GM18498 (cell line): ENCODE results near the gene UACA.
"Not testable (repeated sequence)": the region's sequence is repeated elsewhere in the genome, so short reads cannot be mapped to it uniquely, and the experiment has no call there.

Experiments used
- ATAC-seq: cut with Tn5 transposase; IDR thresholded peaks from one replicate; pipeline ENCODE4 v1.9.1; 2021; ENCODE audit warnings: mild to moderate bottlenecking, moderate library complexity; ENCODE audit not compliant: unreplicated experiment

Gene UACA

DNA sequence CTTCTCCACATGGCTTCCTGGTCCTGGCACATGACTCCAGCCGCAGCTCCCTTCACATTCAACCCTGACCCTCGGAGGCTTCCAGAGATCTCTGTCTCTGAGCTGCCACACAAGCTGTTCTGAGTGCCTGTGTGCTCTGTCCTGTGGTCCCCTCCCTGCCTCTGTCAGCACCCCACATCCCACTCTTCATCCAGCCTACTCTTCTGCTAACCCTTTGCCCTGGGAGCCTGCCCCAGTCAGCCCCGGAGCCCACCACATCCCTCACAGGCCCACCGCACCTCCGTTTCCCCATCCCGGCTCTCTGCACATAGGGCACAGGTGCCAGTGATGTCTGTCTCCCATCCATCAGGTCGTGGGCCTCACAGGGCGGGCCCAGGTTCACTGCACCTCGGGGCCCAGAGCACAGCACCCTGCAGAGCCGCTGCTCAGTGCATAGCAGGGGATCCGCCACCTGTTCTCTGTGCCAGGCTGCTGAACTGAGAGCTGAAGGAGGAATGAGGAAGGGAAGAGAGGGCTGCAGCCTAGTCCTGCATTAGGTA, 133.6 kb downstream of the UACA start:
- ATAC-seq: no peak

DNA sequence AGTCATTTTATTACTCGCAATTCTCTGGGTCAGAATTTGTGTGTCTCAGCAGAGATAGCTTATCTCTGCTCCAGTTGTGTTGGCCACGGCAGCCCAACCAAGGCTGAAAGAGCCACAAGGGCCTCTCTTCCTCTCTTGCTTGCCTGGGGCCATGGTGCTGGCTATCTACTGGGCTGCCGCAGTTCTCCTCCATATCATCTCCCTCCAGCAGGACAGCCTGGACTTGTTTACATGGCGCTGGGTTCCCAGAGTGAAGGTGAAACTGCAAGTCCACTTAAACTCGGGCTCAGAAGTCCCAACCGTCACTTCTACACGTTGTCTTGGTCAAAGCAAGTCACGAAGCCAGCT, 134.8 kb downstream of the UACA start:
- no peak for ATAC-seq

DNA sequence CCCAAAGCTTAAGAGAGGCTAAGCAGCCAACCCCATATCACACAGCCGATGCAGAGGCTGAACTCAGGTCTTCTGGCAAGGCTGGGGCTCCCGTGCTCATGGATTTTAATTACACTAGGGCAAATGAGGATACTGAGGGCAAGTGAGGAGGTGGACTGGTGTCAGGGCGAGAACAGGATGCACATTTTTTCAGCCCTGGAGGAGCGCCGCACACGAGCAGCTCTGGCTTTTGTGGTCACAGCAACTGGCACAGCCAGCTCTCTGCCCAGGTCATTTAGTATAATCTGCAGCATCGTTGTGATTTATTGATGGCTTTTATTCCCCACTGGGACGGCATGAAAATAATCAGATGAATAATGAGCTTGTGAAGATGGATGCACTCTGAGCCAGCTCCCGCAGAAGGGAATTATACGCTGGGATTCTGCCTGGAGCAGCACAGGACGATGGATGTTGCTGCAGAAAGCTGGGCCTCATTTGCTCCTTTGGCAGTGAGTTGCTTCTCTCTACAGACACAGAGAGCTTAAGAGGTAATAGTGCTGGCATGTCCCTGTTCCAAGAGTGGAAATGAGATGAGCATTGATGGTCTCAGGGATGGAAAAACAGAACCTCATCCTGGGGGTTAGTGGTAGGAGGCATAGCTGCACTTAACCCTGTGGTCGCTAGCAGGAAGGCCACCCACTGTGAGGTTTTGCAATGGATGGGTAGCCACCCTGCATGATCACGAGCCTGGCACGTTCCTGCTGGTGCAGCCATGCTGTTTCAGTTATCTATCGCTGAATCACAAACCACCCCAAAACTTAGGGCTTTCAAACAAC, 135.4 kb downstream of the UACA start:
- ATAC-seq: no peak

DNA sequence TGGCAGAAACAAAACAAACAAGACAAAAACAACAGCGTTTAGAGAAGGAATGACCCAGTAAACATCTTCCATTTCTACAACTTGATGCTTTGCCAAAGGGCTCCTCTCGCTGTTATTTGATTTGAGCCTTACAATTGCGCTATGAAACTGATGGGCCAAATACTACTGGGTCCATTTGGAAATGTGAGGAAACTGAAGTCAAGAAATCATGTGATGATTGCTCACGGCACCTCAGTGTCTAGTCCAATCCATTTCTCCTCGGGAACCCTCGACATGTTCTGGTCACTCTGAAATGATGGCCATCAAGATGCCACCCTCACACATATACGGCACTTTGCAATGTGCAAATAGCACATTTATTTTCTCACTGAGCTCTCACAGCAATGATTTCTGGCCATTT, 136.0 kb downstream of the UACA start:
- ATAC-seq: no peak

DNA sequence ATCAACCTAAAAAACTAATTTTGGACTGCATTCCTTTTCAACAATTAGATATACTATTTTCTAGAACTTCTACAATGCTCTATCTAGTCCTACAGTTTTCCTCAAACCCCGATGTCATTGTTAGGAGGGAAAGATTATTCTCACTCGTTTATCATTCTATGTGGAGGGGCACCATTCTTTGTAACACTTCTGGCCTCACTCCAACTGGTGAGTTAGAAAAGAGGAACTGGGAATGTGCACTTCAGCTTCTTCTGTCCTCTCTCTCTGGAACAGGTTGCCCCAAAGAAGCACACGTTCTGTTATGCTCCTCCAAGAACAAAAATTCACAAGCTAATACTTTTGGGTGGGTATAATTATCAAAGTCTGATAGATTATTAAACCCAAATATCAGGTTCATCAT, 137.9 kb downstream of the UACA start:
- no peak for ATAC-seq

DNA sequence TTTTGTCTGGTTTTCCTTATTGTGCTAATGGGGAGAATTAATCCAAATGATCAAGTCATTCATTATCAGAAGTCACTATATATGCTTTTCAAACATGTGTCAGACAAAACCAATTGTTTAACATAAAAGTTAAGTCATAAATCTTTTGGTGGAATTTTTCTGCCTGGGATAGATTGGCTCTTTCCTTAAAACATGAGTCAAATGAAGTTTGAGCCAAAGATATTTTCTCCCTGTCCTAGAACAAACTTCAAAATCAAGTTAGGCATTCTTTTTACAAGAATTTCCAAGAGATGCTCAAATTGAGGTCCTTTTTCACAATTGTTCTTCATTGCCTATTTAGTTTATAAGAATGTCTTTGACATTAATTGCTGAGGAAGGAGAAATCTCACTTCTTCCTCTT, 138.3 kb downstream of the UACA start:
- ATAC-seq: no peak

DNA sequence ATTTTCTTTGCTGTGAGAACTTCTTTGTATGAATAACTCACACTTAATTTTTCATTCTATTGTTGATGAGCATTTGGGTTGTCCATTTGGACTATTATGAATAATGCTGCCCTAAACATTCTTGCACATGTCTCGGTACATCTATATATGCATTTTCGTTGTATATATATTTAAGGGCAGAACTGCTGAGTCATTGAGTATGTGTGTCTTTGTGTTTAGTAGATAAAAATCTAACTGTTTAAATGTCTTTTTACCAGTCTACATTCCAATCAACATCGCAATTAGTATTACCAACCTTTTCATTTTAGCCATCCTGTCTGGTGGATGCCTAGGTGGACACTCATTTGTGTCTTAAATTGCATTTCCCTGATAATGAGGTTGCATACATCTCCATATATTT, 144.4 kb downstream of the UACA start:
- ATAC-seq: no peak

DNA sequence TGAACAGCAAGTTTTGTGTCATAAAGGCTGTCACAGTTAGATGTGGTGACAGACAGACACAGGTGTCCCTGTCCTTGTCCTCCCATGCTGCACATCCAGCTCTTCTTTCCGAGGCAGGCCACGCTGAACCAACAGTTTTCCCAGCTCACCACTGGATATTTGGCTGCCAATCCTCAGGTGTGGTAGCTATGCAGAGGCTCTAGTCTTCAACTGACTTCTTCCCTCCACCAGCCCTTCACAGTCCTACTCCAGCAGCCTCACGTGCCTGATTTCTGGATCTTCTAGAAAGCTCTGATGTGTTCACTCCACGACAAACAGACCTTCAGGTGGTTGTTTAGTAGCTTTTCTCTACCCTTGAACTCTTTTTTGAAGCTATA, 145.5 kb downstream of the UACA start:
- no peak for ATAC-seq

DNA sequence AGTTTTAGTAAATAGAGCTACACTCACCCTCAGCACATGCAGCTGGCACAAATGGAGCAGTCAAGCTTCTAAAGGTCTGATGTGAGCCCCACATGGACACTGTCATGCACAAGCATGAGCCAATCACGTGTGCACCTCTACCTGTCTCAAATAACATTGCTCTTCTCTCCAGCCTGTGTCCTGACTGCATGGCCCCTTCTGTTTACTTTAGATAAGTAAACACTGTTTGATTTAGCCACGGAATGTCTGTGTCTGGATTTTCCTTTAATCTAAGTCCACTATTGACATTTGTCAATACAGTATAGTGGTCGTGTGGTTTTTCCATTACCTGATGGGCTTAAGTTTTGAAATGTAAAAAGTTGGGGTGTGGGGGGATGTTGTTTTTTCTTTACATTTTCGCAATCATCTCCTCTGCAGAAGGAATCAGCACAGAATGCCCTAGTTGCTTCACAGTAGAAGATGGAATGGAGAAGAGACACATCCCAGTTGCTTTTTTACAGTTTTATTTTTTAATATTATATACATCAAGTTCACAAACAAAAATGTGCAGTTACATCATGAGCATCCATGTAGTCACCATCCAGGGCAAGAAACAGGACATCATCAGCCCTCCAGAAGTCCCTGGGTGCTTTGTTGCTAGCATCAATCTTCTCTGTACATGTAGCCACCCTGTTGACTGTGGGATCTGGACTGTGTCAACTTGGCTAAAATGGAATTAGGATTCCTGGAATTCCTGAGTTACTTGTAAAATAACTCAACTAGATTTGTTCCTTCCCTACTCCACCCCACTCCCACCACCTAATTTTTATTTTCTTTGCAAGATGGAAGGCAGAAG, 146.1 kb downstream of the UACA start:
- ATAC-seq: no peak

DNA sequence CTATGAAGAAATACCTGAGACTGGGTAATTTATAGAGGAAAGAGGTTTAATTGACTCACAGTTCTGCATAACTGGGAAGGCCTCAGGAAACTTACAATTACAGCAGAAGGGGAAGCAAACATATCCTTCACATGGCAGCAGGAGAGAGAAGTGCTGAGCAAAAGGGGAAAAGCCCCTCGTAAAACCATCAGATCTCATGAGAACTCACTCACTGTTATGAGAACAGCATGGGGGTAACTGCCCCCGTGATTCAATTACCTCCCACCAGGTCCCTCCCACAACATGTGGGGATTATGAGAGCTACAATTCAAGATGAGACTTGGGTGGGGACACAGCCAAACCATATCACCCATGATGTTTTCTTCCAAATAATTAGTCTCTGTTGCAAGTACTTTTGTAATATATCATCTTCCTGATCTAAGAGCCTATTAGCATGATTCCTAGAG, 147.0 kb downstream of the UACA start:
- ATAC-seq: not testable (repeated sequence)

DNA sequence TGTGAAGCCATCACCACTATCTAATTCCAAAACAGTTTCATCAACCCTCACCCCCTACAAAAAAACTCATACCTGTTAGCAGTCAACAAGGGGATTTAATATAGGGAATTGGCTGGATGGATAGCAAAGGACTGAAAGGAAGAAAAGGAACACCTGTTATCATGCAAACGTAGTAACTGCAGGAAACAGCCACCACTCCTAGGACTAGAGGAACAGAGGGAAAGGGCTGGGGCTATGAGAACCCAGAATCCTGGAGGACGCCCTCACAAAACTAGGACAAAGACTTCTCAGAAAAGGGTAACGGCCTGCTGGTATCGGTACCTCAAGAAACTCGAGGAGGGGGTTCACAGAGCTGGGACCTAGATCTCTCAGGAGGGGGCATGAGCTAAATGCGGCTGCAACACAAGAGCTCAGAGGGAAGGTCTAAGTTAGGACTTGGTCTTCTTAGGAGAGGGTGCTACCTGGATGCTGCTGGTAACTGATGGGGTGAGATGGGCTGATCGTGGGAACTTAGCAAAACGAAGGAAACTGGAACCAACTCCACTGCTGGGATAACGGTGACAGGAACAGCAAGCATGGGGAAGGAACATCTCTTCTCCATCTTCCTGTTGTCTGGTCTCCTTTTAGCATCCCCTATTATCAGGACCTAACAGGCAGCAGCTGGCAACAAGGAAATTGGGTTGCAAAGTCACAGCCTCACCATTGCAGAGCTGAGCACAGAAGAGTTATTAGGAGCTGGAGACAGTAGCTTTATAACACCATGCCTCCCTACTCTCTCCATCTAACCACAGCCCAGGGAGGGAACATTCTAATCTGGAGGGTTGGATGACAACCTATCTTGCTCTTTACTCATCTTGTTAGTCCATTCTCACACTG, 147.7 kb downstream of the UACA start:
- no peak for ATAC-seq

DNA sequence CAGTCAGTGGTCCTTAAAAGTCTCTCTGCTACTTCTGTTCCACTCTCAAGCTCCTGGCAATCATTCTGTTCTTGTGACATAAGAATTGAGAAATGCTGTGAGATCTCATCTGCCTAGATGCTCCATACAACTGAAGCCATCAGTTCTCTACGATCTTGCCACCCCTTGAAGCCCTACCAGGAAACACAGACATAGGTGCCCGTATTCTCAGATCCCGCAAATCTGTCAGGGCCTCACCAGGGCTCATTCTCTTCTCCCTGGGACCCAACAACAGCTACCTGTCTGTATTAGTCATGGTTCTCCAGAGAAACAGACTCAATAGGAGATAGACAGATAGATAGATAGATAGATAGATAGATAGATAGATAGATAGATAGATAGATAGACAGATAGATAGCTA, 149.1 kb downstream of the UACA start:
- no peak for ATAC-seq

DNA sequence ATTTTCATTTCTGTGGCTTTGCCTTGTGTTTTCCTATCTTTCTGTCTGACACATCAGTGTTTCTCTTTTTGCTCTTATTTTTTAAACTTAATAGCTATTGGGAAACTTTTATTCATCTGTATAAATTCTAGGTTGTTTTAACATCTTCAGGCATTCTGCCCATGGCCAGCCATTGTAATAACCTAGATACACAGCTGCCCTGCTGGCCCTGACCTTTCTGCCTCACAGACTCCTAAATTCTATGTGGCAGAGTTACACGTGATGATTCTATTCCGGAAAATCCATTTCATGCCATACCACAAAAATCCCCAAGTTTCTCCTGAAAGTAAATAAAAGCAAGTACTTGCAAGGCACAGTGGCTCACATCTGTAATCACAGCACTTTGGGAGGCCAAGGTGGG, 150.1 kb downstream of the UACA start:
- ATAC-seq: no peak

DNA sequence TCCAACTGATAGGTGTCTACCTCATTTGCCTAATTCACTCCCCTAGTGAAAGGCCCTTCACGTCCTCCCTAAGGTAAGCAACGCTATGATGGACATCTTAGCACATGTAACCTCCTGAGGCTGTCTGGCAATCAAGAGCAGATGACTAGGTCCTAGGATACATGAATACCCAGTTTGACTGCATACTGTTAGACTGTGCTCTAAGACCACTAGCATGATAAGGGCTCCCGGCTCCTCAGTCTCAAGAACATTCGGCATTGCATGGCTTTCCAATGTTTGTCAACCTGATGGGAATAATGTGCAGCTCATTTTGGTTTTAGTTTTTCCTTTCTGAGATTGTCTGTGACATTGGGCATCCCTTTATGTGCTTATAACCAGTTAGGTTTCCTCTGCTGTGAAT, 152.1 kb downstream of the UACA start:
- ATAC-seq: no peak

DNA sequence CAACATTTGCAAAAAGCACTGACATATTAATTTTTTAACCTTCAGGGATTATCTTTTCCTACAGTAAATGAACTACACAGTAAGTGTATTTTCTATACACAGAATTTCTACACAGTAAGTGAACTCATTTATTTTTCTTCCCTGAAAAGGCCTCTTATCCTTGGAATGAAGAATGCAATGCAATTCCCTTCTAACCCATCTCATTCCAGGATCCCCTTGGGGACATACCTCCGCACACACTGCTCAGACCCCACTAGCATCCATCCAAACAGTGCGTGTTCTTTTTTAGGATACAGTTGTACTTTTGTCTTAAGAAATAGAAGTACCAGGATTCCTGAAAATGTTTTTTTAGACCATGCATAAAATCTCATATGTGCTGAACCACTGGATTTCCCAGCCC, 152.8 kb downstream of the UACA start:
- no peak for ATAC-seq

DNA sequence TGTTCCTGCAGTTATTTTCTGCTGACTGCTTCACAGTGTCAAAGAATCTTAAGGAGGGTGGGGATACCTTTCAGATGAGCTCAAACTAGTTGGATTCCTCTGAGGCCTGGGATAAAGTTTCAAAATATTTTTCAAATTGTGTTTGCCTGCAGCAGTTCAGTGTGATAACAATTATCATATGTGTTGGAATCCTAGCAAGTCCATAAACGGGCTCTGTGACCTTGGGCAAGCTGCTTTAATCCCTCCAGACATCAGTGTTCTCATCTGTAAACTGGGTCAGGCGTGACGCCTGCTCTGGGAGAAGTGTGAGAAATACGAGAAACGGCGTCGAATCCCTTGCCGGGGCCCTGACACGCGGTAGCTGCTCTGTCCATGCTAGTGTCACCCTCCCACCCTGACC, 153.5 kb downstream of the UACA start:
- no peak for ATAC-seq

DNA sequence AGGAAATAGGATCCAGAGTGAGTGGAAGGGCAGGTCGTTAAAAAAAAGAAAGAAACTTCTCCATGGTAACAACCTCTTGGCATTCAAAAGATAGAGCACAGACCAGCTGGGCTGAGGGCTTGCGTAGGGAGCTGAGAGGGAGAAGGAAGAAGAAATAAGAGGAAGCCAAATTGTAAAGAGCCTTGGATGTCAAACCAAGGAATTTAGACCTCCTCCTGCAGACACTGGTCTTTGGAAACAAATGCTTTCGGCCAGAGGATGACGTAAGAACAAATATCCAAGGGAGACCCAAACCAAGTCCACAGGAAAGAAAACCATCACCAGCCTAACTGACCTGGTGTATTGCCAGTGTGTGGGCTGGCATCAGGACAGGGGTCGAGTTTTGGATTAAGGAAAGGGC, 155.2 kb downstream of the UACA start:
- ATAC-seq: no peak

DNA sequence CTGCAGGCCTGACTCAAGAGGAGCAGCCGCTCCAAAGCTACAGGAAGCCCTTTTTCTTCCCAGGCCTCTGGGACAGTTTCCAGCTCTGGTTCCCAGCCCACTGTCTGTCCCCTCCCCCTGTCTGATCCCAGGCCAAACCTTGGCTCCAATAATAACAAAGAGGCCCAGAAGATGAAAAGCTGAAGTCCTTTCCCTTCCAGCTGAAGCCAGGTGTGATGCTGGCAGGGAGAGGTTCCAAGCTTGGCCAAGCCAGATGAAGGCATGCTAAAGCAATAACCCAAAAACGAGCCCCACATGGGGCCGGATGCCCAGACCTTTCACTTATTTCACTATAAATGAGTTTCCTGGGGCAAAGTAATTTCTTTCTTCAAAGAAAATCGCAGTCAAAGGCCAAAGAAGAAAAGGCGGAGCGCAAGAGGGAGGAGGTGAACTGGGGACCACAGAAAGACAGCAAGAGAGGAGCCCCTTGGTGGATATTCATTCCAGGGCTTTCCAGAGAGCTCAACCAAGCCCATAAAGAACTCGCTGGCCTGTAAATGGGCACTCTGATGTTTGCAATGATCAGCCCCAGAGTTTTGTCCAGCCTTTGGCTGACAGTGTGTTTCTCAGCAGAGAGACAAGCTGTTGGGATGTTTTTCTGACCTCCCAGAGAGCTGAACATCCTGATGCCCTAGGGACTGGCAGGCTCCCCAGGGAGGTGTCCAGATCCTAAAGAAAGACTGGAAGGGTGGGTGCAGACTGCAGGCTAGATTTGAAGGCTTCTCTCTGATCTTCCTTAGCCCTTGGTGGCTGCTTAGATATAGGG, 157.6 kb downstream of the UACA start:
- ATAC-seq: no peak

DNA sequence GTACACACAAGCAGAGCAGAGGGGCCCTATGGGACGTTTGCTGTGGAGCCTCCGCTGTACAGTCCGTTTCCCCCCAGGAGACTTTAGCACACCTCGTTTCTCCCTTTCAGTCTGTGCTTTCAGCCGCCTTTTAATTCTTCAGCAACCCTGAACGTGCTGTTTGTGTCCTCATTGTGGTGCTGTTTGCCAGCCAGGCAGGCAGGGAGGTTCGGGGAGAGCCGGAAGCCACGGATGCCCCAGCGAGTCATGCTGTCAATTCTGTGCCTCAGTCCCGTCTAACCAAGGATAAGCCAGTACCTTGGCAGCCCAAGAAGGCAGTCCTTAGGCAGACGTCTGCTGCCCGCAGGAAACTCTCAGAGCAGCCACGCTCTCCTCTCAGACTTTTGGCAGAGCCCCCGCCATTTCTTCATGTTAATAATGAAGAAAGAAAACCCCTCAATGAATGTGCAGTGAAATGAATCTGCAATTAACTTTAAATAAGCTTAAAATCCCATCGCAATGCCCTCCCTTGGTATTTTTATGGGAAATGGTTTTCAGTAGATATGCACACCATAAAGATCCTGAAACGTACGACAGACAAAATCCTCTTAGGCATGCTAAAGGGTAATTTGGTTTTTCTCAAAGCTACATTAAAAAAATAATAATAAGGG, 158.6 kb downstream of the UACA start:
- ATAC-seq: no peak
